ENCODE measurements around the gene TTC7B.

TTC7B gene

GRCh38 chr14:90545966-90546751 lies 270.1 kb downstream of the TTC7B start:
- DNase-seq (ENCODE audit: low read depth in 2 of 2), result no peak

GRCh38 chr14:90545382-90545781 lies 270.8 kb downstream of the TTC7B start:
- no peak for DNase-seq (ENCODE audit: low read depth in 2 of 2)

GRCh38 chr14:90544971-90545370 lies 271.3 kb downstream of the TTC7B start:
- no peak for DNase-seq (ENCODE audit: low read depth in 2 of 2)

- DNase-seq (ENCODE audit: low read depth in 2 of 2), result no peak
Observed at GRCh38 chr14:90544566-90544965, 271.7 kb downstream of the TTC7B start.

GRCh38 chr14:90543876-90544275 lies 272.4 kb downstream of the TTC7B start:
- no peak for DNase-seq (ENCODE audit: low read depth in 2 of 2)

- no peak for DNase-seq (ENCODE audit: low read depth in 2 of 2)
Observed at GRCh38 chr14:90541076-90541634, 275.1 kb downstream of the TTC7B start.

- no peak for DNase-seq (ENCODE audit: low read depth in 2 of 2)
Observed at GRCh38 chr14:90540437-90540836, 275.8 kb downstream of the TTC7B start.

- DNase-seq (ENCODE audit: low read depth in 2 of 2), result no peak
Observed at GRCh38 chr14:90539996-90540395, 276.2 kb downstream of the TTC7B start.

GRCh38 chr14:90539496-90539775 lies 276.8 kb downstream of the TTC7B start:
- DNase-seq (ENCODE audit: low read depth in 2 of 2), result no peak

GRCh38 chr14:90538716-90539495 lies 277.3 kb downstream of the TTC7B start:
- DNase-seq (ENCODE audit: low read depth in 2 of 2), result no peak

- DNase-seq (ENCODE audit: low read depth in 2 of 2), result no peak
Observed at GRCh38 chr14:90538095-90538494, 278.1 kb downstream of the TTC7B start.

GRCh38 chr14:90536511-90537191 lies 279.6 kb downstream of the TTC7B start:
- no peak for DNase-seq (ENCODE audit: low read depth in 2 of 2)

GRCh38 chr14:90536092-90536491 lies 280.1 kb downstream of the TTC7B start:
- DNase-seq (ENCODE audit: low read depth in 2 of 2), result no peak

GRCh38 chr14:90535556-90536090 lies 280.6 kb downstream of the TTC7B start:
- no peak for DNase-seq (ENCODE audit: low read depth in 2 of 2)

- DNase-seq (ENCODE audit: low read depth in 2 of 2), result no peak
Observed at GRCh38 chr14:90534838-90535555, 281.2 kb downstream of the TTC7B start.

GRCh38 chr14:90534091-90534837 lies 282.0 kb downstream of the TTC7B start:
- DNase-seq (ENCODE audit: low read depth in 2 of 2), result no peak

GRCh38 chr14:90533591-90534021 lies 282.6 kb downstream of the TTC7B start:
- no peak for DNase-seq (ENCODE audit: low read depth in 2 of 2)

- no peak for DNase-seq (ENCODE audit: low read depth in 2 of 2)
Observed at GRCh38 chr14:90532826-90533525, 283.3 kb downstream of the TTC7B start.

- DNase-seq (ENCODE audit: low read depth in 2 of 2), result no peak
Observed at GRCh38 chr14:90531497-90531896, 284.7 kb downstream of the TTC7B start.

- no peak for DNase-seq (ENCODE audit: low read depth in 2 of 2)
Observed at GRCh38 chr14:90530523-90530922, 285.7 kb downstream of the TTC7B start.
